AG09309 (cell line): ENCODE measurements around the gene BEST4.
"Not testable (repeated sequence)": the region's sequence is repeated elsewhere in the genome, so short reads cannot be mapped to it uniquely, and the experiment has no call there.

Experiments
- DNase-seq: peaks from one replicate; pipeline ENCODE4 v3.0.0-alpha.2; 2010; ENCODE audit warnings: low read depth
- H3K4me3 ChIP-seq: 2 replicates; pipeline ENCODE4 v1.5.1; 2011; ENCODE audit warnings: mild to moderate bottlenecking, low read depth, low read length, moderate library complexity; ENCODE audit not compliant: control insufficient read depth
- TF ChIP-seq, protein P1 (sequence below): IDR thresholded peaks from 2 replicates; pipeline ENCODE4 v1.5.1; 2011; ENCODE audit warnings: mild to moderate bottlenecking, low read depth, low read length, inconsistent platforms; ENCODE audit not compliant: insufficient read depth, control insufficient read depth; ENCODE audit errors: missing control alignments

Gene BEST4

GRCh38 chr1:44798481-44799365 lies 10.8 kb upstream of the BEST4 start:
- no peak for DNase-seq
- H3K4me3 ChIP-seq, result no peak overlapping the region
- TF ChIP-seq, protein P1, sequence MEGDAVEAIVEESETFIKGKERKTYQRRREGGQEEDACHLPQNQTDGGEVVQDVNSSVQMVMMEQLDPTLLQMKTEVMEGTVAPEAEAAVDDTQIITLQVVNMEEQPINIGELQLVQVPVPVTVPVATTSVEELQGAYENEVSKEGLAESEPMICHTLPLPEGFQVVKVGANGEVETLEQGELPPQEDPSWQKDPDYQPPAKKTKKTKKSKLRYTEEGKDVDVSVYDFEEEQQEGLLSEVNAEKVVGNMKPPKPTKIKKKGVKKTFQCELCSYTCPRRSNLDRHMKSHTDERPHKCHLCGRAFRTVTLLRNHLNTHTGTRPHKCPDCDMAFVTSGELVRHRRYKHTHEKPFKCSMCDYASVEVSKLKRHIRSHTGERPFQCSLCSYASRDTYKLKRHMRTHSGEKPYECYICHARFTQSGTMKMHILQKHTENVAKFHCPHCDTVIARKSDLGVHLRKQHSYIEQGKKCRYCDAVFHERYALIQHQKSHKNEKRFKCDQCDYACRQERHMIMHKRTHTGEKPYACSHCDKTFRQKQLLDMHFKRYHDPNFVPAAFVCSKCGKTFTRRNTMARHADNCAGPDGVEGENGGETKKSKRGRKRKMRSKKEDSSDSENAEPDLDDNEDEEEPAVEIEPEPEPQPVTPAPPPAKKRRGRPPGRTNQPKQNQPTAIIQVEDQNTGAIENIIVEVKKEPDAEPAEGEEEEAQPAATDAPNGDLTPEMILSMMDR, result no peak

GRCh38 chr1:44797886-44798285 lies 9.9 kb upstream of the BEST4 start:
- not testable (repeated sequence) for DNase-seq, H3K4me3 ChIP-seq

GRCh38 chr1:44792736-44793502 lies 4.9 kb upstream of the BEST4 start:
- no peak for DNase-seq
- no peak overlapping the region for H3K4me3 ChIP-seq
- TF ChIP-seq, protein P1, result no peak

DNA sequence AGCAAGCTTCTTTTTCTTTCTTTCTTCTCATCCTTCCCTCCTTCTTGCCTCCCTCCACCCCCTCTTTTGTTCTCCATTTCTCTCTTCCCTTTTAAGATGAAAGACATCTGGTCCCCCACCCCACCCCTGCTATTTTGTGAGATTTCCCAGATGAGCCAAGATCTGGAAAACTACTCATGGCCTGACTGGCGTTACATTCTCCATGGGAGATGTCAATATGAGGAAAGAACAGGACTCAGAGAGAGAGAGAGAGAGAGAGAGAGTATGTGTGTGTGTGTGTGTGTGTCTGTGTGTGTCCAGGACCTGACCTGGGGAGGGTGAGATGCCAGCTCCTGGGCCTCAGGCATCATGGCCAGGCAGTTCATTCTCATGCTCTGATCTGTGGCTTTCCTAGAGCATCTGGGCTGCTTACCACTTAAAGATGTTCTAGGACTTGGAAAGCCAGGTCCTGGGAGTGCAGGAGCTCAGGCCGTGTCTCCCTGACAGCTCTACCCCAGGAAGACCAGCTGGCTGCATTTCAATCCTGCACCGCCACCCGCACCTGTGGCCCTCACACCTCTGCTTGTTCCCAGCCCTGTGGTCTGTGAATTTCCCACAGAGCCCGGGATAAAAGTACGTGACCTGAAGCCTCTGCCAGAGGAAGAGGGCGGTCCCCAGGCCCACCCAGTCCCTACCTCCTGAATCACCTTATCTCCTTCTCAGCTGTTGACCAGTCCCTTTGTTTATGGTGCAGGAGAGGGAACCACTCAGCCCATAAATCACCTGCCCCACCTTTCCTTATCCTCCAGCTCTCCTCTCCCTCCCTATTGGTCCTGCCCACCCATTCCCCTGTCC lies 3.2 kb upstream of the BEST4 start:
- no peak overlapping the region for H3K4me3 ChIP-seq
- TF ChIP-seq, protein P1, result no peak

DNA sequence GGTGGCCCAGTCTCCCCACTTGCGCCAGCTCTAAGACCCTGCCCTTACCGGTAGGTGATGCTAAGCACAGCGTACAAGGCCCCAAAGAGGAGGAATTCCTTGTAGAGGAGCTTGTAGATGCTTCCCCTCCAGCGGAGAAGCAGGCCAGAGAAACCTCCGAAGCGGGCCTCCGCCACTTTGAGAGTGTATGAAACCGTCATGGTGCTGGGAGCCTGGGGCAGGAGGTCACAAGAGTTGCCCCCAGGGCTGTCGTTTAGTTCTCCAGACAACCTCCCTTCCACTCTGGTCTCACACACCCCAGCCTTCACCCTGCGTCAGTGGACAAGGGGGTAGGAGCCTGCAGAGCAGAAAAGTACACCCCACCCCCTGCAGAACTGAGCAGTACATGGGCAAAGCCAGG lies 464 bp downstream of the BEST4 start:
- no peak overlapping the region for H3K4me3 ChIP-seq
- DNase-seq, result no peak
- TF ChIP-seq, protein P1, result no peak

More for the DNA sequence above, 3.2 kb upstream of the BEST4 start:
- DNase-seq, result no peak

GRCh38 chr1:44786841-44787426 lies 1.0 kb downstream of the BEST4 start:
- no peak for DNase-seq
- no peak overlapping the region for H3K4me3 ChIP-seq
- TF ChIP-seq, protein P1, result no peak
